Measurements from ENCODE around the gene PIGC. TPM values are rescaled to one million over a fixed set of nuclear protein-coding genes. Genes with fewer than 3 reads are reported as not detected.

Gene PIGC
- total RNA-seq, 1 experiment from 2014 or later: 17.5 TPM

DNA sequence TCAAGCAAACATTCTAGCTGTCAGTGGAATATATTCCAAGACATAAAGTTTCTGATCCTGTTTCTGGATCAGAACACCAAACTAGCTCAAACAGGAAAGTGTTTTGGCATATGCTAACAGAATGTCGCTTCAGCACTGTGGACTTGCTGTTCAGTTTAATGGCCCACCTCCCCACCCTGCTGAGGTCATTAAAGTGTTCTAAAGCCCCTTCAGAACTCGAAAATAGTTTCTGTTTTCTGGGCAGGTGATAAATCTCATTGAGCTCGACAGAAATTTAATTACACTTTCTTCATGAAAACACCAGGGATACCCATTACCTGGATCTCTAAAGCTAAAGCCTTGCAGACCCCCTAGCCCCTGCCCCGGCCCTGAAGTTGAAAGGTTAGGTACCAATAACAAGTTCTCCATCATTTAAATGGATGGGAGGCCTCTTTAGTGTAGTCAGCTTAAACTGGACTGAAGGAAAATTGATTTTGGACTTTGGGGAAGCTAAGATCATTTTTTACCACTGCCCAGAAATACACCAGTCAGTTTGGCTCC is 27.3 kb downstream of the PIGC start:
- Histone ChIP-seq H3K9ac (ENCODE audit: extremely low read depth, insufficient read length, low read length) (no peak overlapping the region), H2BK120ac (ENCODE audit: low read depth, low read length, poor library complexity, severe bottlenecking) (no peak overlapping the region), H3K79me2 (ENCODE audit: insufficient read depth, low read length) (no peaks in the 10 kb centered on the region), H3K9me3 (ENCODE audit: control insufficient read depth, low read depth, low read length) (no peaks in the 10 kb centered on the region), H4K20me1 (ENCODE audit: control insufficient read depth, insufficient read depth, insufficient read length) (no peaks in the 10 kb centered on the region), H3K56ac (ENCODE audit: insufficient read length, low read depth, low read length) (no peak overlapping the region), H4K5ac (ENCODE audit: insufficient read length, low read depth, low read length) (no peak overlapping the region), H3K27me3 (ENCODE audit: insufficient read depth, low read length) (no peaks in the 10 kb centered on the region), H3K4ac (ENCODE audit: low read depth, low read length) (no peak overlapping the region), H3K23me2 (ENCODE audit: insufficient read length, low read depth, low read length, poor library complexity, severe bottlenecking) (no peaks in the 10 kb centered on the region), H3K79me1 (ENCODE audit: insufficient read depth, low read depth, low read length, poor library complexity, severe bottlenecking) (no peaks in the 10 kb centered on the region), H3K18ac (ENCODE audit: insufficient read length, low read depth, low read length) (no peak overlapping the region), H2BK12ac (ENCODE audit: insufficient read length, low read depth, low read length) (no peak overlapping the region), H2BK20ac (ENCODE audit: low read depth, low read length, poor library complexity, severe bottlenecking) (no peak overlapping the region), H3K27ac (ENCODE audit: insufficient read length, low read depth, low read length) (no peak overlapping the region), H2BK5ac (ENCODE audit: insufficient read length, low read length) (no peak overlapping the region), H2BK15ac (ENCODE audit: low read depth, low read length) (no peak overlapping the region), H3K14ac (ENCODE audit: insufficient read depth, low read length) (no peak overlapping the region), H4K8ac (replicated peaks; ENCODE audit: insufficient read length, low read depth, low read length) (no peak overlapping the region), H3K4me1 (ENCODE audit: insufficient read depth, low read length) (no peaks in the 10 kb centered on the region), H2AK5ac (ENCODE audit: insufficient read length, low read length) (no peak overlapping the region), H3K23ac (ENCODE audit: insufficient read length, low read depth, low read length) (no peak overlapping the region), H3T11ph (ENCODE audit: low read length) (no peak overlapping the region), H3K4me2 (ENCODE audit: insufficient read depth, insufficient read length, low read length) (no peak overlapping the region), H2AFZ (ENCODE audit: low read length) (no peak overlapping the region), H4K91ac (ENCODE audit: insufficient read length, low read depth, low read length) (no peak overlapping the region)
- Mint-ChIP-seq H3K4me1 (peaks cover 14 to 16% of the 10 kb centered on the region in 2 experiments), H3K36me3 (ENCODE audit: insufficient read depth in 1 of 3, low read depth in 3 of 3) (no peaks in the 10 kb centered on the region), H3K27ac (no peak overlapping the region), H3K9me3 (no peaks in the 10 kb centered on the region), H3K27me3 (ENCODE audit: low read depth) (no peaks in the 10 kb centered on the region), H3K4me3 (no peak overlapping the region)
- no peak for DNase-seq
- no CpG with 5 or more reads among the region's 4 CpGs for WGBS (ENCODE audit: extremely low coverage, insufficient read length, low lambda C conversion rate)
- TF ChIP-seq, protein P1, sequence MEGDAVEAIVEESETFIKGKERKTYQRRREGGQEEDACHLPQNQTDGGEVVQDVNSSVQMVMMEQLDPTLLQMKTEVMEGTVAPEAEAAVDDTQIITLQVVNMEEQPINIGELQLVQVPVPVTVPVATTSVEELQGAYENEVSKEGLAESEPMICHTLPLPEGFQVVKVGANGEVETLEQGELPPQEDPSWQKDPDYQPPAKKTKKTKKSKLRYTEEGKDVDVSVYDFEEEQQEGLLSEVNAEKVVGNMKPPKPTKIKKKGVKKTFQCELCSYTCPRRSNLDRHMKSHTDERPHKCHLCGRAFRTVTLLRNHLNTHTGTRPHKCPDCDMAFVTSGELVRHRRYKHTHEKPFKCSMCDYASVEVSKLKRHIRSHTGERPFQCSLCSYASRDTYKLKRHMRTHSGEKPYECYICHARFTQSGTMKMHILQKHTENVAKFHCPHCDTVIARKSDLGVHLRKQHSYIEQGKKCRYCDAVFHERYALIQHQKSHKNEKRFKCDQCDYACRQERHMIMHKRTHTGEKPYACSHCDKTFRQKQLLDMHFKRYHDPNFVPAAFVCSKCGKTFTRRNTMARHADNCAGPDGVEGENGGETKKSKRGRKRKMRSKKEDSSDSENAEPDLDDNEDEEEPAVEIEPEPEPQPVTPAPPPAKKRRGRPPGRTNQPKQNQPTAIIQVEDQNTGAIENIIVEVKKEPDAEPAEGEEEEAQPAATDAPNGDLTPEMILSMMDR (conservative IDR thresholded peaks at IDR 0.05): no peak

Data from H9 (cell line).